GM21786 (cell line): ENCODE measurements around the gene CALD1.
"Not testable (repeated sequence)": the region's sequence is repeated elsewhere in the genome, so short reads cannot be mapped to it uniquely, and the experiment has no call there.

Source experiments
- ATAC-seq: cut with Tn5 transposase; IDR thresholded peaks from one replicate; pipeline ENCODE4 v1.9.1; 2021; ENCODE audit not compliant: unreplicated experiment

CALD1 gene

GRCh38 chr7:134942690-134943466 lies 163.4 kb downstream of the CALD1 start:
- ATAC-seq = no peak

GRCh38 chr7:134943785-134944400 lies 164.5 kb downstream of the CALD1 start:
- peak; percentile 74 for ATAC-seq

GRCh38 chr7:134945691-134946090 lies 166.3 kb downstream of the CALD1 start:
- no peak for ATAC-seq

GRCh38 chr7:134946260-134946659 lies 166.8 kb downstream of the CALD1 start:
- ATAC-seq = no peak

- no peak for ATAC-seq
Observed at GRCh38 chr7:134947329-134947728, 167.9 kb downstream of the CALD1 start.

GRCh38 chr7:134947831-134948230 lies 168.4 kb downstream of the CALD1 start:
- no peak for ATAC-seq

- ATAC-seq = no peak
Observed at GRCh38 chr7:134948246-134948645, 168.8 kb downstream of the CALD1 start.

- no peak for ATAC-seq
Observed at GRCh38 chr7:134948736-134949135, 169.3 kb downstream of the CALD1 start.

- ATAC-seq = no peak
Observed at GRCh38 chr7:134949171-134949570, 169.7 kb downstream of the CALD1 start.

- no peak for ATAC-seq
Observed at GRCh38 chr7:134954197-134955082, 175.0 kb downstream of the CALD1 start.

GRCh38 chr7:134957005-134957404 lies 177.6 kb downstream of the CALD1 start:
- no peak for ATAC-seq

- no peak for ATAC-seq
Observed at GRCh38 chr7:134959810-134960209, 180.4 kb downstream of the CALD1 start.

GRCh38 chr7:134962270-134962780 lies 182.9 kb downstream of the CALD1 start:
- ATAC-seq = no peak

GRCh38 chr7:134963036-134963435 lies 183.6 kb downstream of the CALD1 start:
- ATAC-seq = no peak

GRCh38 chr7:134966691-134967090 lies 187.3 kb downstream of the CALD1 start:
- ATAC-seq = no peak

- ATAC-seq = no peak
Observed at GRCh38 chr7:134968110-134968509, 188.7 kb downstream of the CALD1 start.

GRCh38 chr7:134981645-134982044 lies 202.2 kb downstream of the CALD1 start:
- not testable (repeated sequence) for ATAC-seq

GRCh38 chr7:134985894-134986362 lies 206.5 kb downstream of the CALD1 start:
- peak; percentile 36 for ATAC-seq

GRCh38 chr7:134986363-134987251 lies 207.2 kb downstream of the CALD1 start, which contains the start of gene AGBL3:
Gene AGBL3 (plus strand): TSS chr7:134986508. CDS start chr7:134987934, 1,426 bp downstream.
- peak; percentile 91 for ATAC-seq

GRCh38 chr7:134988161-134988560 lies 208.7 kb downstream of the CALD1 start:
- ATAC-seq = no peak
